Measurements from ENCODE around the gene SATL1.

The SATL1 gene

DNA sequence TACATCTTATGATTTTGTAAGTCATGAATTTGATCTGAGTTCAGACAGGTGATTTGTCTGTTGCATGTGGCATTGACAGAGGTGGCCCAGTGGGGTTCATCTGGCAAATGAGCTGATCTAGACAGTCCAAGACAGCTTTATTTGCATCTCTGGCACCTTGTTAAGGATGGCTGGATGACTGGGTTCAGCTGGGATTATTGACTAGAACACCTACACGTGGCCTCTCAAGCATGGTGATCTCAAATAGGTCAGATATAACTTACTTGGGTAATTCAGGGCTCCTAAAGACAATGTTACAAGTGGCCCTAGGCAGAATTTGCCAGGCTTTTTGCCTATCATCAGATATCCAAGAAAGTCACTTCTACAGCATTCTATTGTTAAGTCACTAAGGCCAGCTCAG, 192.0 kb downstream of the SATL1 start:
- Mint-ChIP-seq H3K4me1 (no peaks in the 10 kb centered on the region), H3K4me3 (no peak overlapping the region), H3K9me3 (no peaks in the 10 kb centered on the region), H3K36me3 (peaks cover 2% of the 10 kb centered on the region), H3K27me3 (no peaks in the 10 kb centered on the region), H3K27ac (no peak overlapping the region)
- ATAC-seq = no peak
